ENCODE measurements around the gene PRKN. TPM values are rescaled to one million over a fixed set of nuclear protein-coding genes. Genes with fewer than 3 reads are reported as not detected.
A peak's percentile ranks its signal among the peaks of the same experiment; 100 is the strongest.

The PRKN gene
- total RNA-seq, 1 donor from 2014 or later: 25.5 TPM

DNA sequence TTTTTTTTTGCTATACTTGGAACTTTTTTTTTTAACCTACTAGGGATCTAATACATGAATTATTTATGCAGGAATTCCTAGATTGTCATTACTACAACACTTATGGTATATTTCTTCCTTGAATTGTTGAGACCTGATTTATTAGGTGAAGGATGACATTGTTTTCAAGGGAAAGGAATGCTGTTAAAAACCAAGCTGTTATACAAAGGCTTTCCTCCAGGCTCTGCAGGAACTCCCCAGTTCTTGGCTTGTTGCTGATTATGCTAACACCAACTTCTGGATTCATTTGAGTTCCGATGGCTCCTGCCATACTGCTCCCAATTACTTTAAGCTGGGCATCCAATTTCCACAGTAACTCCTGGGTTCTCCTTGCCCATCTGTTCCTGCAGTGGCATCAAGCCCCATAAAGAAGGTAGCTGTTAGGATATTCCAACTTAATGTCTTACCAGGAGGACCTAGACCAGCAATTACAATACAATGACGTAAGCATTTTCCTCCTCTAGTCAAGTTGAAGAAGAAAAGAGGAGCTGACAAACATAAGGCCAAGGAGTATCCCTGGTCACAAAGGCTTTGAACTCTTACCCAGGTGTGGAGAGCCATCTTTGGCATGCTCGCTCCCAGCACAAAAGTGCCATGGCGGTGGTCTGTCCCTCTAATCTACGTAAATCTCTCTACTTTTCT is 1237.8 kb downstream of the PRKN start:
- Histone ChIP-seq H3K4me1 (peaks cover 4% of the 10 kb centered on the region), H3K4me3 (no peak overlapping the region), H3K9me3 (replicated peaks) (no peaks in the 10 kb centered on the region), H3K36me3 (no peaks in the 10 kb centered on the region), H3K27me3 (ENCODE audit: low read depth) (no peaks in the 10 kb centered on the region), H3K27ac (replicated peaks) (no peak overlapping the region)
- intact Hi-C loops (cut with micrococcal nuclease): no loop called here
- TF ChIP-seq, protein P1, sequence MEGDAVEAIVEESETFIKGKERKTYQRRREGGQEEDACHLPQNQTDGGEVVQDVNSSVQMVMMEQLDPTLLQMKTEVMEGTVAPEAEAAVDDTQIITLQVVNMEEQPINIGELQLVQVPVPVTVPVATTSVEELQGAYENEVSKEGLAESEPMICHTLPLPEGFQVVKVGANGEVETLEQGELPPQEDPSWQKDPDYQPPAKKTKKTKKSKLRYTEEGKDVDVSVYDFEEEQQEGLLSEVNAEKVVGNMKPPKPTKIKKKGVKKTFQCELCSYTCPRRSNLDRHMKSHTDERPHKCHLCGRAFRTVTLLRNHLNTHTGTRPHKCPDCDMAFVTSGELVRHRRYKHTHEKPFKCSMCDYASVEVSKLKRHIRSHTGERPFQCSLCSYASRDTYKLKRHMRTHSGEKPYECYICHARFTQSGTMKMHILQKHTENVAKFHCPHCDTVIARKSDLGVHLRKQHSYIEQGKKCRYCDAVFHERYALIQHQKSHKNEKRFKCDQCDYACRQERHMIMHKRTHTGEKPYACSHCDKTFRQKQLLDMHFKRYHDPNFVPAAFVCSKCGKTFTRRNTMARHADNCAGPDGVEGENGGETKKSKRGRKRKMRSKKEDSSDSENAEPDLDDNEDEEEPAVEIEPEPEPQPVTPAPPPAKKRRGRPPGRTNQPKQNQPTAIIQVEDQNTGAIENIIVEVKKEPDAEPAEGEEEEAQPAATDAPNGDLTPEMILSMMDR (IDR thresholded peaks at IDR 0.05; ENCODE audit: borderline replicate concordance): no peak
- no peak for DNase-seq

DNA sequence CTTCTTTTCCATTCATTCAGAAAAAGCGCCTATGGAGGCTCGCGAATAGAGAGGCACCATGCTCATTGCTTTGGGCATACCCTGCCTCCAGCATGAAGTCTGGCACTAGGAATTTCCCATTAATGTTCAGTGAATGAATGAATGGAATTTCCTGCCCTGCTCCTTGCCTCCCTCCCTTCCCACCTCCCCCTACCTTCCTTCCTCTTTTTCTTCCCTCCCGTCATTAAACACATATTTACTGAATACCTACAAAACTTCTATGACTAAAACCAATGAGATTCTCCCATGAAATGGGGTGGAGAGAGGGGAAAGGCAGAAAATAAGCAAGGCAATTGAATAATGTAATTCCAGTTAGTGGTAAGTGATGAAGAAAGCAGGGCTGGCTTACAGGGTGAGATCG is 1239.9 kb downstream of the PRKN start:
- TF ChIP-seq, protein P1 (IDR thresholded peaks at IDR 0.05; ENCODE audit: borderline replicate concordance): no peak
- Histone ChIP-seq H3K4me3 (no peak overlapping the region), H3K27me3 (ENCODE audit: low read depth) (no peaks in the 10 kb centered on the region), H3K4me1 (peaks cover 11% of the 10 kb centered on the region), H3K9me3 (replicated peaks) (no peaks in the 10 kb centered on the region), H3K27ac (replicated peaks) (no peak overlapping the region), H3K36me3 (no peaks in the 10 kb centered on the region)
- intact Hi-C loops (cut with micrococcal nuclease): no loop called here
- DNase-seq: no peak

DNA sequence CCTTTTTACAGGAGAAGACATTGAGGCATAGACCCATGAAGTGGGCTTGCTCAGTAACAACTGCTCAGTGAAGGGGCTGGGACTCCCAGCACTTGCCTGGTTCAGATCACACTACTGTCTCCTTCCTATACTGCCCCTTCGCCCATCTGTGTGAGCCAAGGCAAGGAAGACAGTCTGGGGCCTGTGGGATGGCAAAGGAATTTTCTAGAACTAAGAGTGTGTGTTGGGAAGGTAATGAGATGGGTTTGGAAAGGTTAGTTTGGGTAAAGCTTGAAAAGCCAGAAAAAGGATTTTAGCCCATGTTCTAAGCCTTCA is 1240.4 kb downstream of the PRKN start:
- intact Hi-C loops (cut with micrococcal nuclease): no loop called here
- Histone ChIP-seq H3K9me3 (replicated peaks) (no peaks in the 10 kb centered on the region), H3K36me3 (no peaks in the 10 kb centered on the region), H3K27ac (replicated peaks) (no peak overlapping the region), H3K4me3 (no peak overlapping the region), H3K27me3 (ENCODE audit: low read depth) (no peaks in the 10 kb centered on the region), H3K4me1 (peaks cover 16% of the 10 kb centered on the region)
- no peak for DNase-seq
- TF ChIP-seq, protein P1 (IDR thresholded peaks at IDR 0.05; ENCODE audit: borderline replicate concordance): no peak

DNA sequence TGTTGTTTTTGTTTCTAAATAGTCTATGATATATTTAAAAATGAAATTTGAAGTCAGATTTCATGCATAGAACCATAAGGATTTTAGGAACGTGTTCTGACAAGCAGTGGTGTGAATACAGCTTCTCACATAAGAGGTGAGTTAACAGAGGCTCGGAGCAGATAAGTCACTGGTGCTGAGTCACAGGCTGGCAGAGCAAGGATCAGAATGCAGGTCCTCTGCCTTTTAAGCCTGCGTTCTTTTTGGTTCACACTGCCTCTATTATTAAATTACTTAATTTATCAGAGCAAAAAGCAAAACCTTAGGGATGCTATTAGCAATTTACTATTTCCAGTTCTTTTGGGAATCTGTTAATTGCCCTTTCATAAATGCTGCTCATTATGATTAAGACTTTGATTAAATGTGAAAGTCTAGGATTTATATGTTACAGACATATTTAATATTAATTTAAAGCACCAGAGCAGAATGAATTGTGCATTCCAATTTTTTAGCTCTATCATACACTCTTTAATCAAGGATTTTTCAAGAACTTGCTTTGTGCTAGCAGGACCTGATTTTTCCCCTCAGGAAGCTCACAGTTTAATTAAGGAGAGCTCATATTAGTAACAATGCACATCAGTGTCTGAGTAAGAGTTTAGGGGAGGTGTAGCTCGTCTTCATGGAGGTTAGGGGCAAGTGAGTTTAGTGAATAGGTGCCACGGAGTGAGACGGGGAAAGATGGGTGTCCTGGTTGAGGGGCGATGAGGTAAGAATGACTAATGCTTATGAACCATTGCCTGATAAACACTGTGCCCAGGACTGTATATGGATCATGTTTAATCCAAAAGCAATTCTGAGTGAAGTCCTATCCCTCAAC is 1241.0 kb downstream of the PRKN start:
- peaks cover 22% of the 10 kb centered on the region for H3K4me1 ChIP-seq
- TF ChIP-seq, protein P1 (IDR thresholded peaks at IDR 0.05; ENCODE audit: borderline replicate concordance): no peak
- peak overlapping the region; percentile 1 for H3K27ac ChIP-seq (replicated peaks)
- H3K27me3 ChIP-seq (ENCODE audit: low read depth): no peaks in the 10 kb centered on the region
- no peaks in the 10 kb centered on the region for H3K36me3 ChIP-seq
- H3K4me3 ChIP-seq: no peak overlapping the region
- intact Hi-C loops (cut with micrococcal nuclease): no loop called here
- no peak for DNase-seq
- H3K9me3 ChIP-seq (replicated peaks): no peaks in the 10 kb centered on the region

DNA sequence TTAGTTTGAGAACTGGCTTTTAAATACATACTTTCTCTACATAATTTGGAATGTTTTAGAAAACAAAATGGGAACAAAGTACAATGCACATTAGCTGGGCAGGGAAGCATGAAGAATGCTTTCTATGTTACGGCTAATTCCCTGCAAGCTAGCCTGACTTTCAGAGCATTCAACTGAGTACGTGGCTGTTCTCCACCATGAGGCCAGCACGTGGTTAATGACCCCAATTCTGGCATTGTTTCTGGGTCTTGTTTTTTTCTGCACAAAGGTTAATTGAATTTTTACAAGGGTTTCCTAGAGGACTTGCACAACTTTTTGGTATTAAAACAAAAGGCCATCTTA is 1245.1 kb downstream of the PRKN start:
- intact Hi-C loops (cut with micrococcal nuclease): no loop called here
- no peaks in the 10 kb centered on the region for H3K36me3 ChIP-seq

More for the DNA sequence above, 1245.1 kb downstream of the PRKN start:
- Histone ChIP-seq H3K9me3 (replicated peaks) (no peaks in the 10 kb centered on the region), H3K4me3 (no peak overlapping the region), H3K27me3 (ENCODE audit: low read depth) (no peaks in the 10 kb centered on the region), H3K27ac (replicated peaks) (peak overlapping the region; percentile 22), H3K4me1 (peaks cover 32% of the 10 kb centered on the region)
- no peak for DNase-seq
- TF ChIP-seq, protein P1 (IDR thresholded peaks at IDR 0.05; ENCODE audit: borderline replicate concordance): no peak
